ENCODE results near the gene NYAP2. TPM values are rescaled to one million over a fixed set of nuclear protein-coding genes. Genes with fewer than 3 reads are reported as not detected.

The NYAP2 gene
- polyA plus RNA-seq, 4 donors = 0.05 TPM; not detected in 3

GRCh38 chr2:225472161-225472560, 72.7 kb downstream of the NYAP2 start:
- DNase-seq (ENCODE audit: low read depth in 4 of 4, low spot score in 3 of 4) = no peak

- DNase-seq (ENCODE audit: low read depth in 4 of 4, low spot score in 3 of 4) = no peak
These were observed 79.9 kb downstream of the NYAP2 start for GRCh38 chr2:225479386-225479785.

DNA sequence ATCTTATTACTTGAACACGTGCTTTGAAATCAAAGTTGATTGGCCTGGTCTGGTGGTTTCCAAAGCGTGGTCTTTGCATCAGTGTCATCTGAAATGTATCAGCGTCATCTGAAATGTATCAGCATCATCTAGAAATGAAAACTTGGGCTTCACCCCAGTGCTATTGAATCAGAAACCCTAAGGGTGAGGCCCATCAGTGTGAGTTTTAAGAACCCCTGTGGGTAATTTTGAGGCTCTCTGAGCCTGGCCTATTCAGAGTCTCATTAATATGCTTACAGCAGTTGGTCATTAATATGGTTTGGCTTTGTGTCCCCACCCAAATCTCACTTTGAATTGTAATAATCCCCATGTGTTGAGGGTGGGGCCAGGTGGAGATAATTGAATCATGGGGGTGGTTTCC, 85.2 kb downstream of the NYAP2 start:
- DNase-seq (ENCODE audit: low read depth in 4 of 4, low spot score in 3 of 4) = no peak

GRCh38 chr2:225486236-225486635, 86.7 kb downstream of the NYAP2 start:
- no peak for DNase-seq (ENCODE audit: low read depth in 4 of 4, low spot score in 3 of 4)

- no peak for DNase-seq (ENCODE audit: low read depth in 4 of 4, low spot score in 3 of 4)
These were observed 88.4 kb downstream of the NYAP2 start for GRCh38 chr2:225487878-225488416.

DNA sequence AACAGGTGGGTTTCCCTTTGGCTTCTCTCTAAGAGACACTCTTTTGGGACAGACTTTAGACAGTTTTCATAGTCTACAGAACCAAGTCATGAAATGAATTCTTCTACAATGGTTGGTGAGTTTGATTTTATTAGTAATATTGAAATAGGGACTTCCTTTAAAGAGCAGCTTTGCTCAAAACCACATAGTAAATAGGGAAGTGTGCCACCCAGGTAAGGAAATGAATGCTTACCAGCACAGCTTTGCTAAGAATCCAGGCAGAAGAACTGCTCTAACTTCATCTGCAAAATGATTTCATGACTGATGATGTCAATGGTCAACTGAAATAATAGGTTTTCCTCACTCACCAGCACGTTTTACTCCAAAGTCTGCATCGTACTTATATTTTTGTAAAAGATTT, 89.2 kb downstream of the NYAP2 start:
- no peak for DNase-seq (ENCODE audit: low read depth in 4 of 4, low spot score in 3 of 4)

DNA sequence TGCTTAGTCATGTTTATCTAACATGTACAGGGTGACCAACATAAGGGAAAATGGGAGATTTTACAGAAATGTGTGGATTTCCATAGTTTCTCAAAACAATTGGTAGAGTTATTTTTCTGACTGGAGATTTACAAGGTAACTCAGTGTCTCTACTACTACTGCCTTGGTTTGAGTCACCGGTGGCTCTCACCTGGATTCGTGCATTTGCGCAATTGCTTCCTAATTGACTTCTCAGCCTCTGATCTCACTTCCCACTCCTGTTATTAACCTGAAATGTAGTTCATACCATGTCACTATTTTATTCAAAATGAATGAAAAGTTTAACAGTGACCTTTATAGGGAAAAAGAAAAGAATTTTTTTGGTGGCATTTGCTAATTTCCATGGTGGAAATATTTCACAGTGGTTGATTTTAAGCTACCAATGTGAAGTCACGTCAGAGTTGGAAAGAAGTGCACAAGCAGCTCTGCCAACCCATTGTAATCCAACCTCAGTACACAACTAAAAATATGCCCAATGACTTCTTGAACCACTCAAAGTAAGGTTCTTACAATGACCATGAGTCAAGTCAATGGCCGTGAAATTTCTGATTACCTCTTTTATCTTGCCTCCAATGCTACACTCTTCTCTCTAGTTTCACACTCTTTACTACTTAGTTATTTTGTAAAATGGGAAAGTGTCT, 94.0 kb downstream of the NYAP2 start:
- DNase-seq (ENCODE audit: low read depth in 4 of 4, low spot score in 3 of 4) = no peak

DNA sequence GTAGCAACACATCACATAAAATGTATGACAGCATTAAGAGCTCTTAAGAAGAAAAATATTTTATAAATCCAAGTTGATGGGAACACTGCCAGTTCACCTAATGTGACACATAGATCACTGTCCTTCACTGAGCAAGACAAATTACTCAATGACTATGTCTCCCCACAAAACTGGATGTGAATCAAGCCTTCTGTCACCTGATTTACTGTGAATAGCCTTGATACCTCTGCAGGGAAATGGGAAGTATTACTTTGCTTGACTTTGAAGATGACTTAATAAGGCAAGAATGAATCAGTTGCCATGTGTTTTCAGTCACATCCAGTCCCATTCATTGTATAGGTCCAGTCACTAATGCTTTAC, 94.6 kb downstream of the NYAP2 start:
- DNase-seq (ENCODE audit: low read depth in 4 of 4, low spot score in 3 of 4) = no peak

DNA sequence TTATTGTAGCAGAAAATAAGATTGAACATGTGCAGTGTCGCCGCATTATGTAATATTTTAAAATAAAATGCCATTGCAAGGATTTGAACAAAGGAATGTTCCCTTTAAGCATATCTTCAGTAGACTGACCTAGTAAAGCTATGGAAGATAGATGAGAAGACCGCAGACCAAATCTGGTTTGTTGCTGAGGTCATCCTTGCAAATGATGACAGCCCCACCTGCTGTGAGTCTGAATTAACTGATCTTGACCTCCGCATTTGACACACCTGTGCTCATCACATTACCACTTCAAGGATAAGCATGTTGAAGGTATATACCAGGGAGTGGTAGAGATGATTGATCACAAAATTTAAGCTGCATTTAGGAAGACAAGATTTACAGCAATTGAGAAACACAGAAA, 96.2 kb downstream of the NYAP2 start:
- DNase-seq (ENCODE audit: low read depth in 4 of 4, low spot score in 3 of 4) = no peak

DNA sequence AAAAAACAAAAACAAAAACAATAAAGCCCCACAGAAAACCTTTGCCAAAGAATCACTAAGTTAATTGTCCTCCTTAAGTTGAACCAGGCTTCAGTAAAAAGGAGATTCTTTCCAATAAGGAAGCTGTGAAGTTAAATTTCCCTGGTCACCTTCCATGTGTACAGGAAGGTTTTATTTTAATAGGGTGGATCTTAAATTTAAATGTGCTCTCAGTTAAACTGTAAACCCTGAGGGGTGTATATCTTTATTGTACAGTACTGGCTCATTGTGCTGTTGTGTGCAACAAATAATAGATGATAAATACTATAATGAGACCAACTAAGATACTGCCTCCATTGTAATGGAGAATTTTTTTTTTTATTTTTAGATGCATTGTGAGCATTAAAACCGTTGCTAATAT, 97.1 kb downstream of the NYAP2 start:
- no peak for DNase-seq (ENCODE audit: low read depth in 4 of 4, low spot score in 3 of 4)

DNA sequence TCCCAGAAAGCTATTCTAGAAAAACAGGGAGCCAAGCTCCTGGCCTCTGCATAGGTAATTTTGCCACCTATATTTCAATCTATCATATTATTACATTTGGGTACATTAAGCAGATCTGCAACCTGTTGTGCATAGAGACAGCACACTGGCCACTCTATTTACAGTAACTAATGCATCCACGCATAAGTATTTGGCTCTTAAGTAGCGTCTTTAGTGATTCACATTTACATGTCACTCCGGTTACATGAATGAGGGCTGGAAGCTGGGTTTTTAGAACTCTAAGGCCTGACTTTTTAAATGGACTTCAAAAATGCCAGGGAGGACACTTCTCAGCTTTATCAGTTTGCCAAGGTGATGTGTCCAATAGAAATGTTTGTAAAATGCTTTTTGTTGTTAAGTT, 97.7 kb downstream of the NYAP2 start:
- no peak for DNase-seq (ENCODE audit: low read depth in 4 of 4, low spot score in 3 of 4)

DNA sequence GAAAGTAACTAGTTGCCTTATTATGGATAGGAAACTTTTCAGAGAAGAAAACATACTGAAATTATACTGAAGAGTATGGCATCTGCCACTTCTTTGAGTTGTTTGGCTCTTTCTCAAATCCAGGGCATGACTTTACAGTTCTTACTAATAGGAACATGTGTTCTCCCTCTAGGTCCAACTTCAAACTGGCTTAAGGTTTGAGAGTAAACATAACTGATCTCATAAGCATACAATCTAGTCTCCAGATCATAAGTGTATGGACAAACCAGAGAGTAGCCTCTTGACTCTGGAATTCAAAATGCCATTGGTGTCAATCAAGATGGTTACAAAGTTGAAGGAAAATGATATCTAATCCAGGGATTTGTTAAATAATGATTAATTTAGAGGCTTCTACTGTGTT, 101.5 kb downstream of the NYAP2 start:
- DNase-seq (ENCODE audit: low read depth in 4 of 4, low spot score in 3 of 4) = no peak

GRCh38 chr2:225502971-225503370, 103.5 kb downstream of the NYAP2 start:
- no peak for DNase-seq (ENCODE audit: low read depth in 4 of 4, low spot score in 3 of 4)

- DNase-seq (ENCODE audit: low read depth in 4 of 4, low spot score in 3 of 4) = no peak
These were observed 111.3 kb downstream of the NYAP2 start for GRCh38 chr2:225510796-225511195.

- DNase-seq (ENCODE audit: low read depth in 4 of 4, low spot score in 3 of 4) = no peak
These were observed 113.0 kb downstream of the NYAP2 start for GRCh38 chr2:225512469-225512868.

GRCh38 chr2:225512876-225513540, 113.5 kb downstream of the NYAP2 start:
- no peak for DNase-seq (ENCODE audit: low read depth in 4 of 4, low spot score in 3 of 4)

DNA sequence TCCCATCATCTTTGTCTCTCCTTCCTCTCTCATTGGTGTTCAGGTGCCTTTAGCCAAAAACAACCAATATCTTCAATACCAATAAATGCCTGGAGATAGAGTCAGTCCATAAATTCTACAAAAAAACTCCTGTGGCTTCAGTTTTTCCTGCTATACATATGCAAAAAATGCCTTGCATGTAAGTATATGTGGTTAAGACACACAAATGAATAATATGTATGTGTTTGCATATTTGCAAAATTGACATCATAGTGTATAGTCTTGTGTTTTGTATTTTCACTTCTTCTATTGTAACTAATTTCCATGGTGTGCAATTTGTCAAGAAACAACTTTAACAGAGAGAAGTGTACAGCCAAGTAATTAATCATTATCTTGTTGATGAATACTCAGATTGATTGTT, 115.5 kb downstream of the NYAP2 start:
- DNase-seq (ENCODE audit: low read depth in 4 of 4, low spot score in 3 of 4) = no peak

DNA sequence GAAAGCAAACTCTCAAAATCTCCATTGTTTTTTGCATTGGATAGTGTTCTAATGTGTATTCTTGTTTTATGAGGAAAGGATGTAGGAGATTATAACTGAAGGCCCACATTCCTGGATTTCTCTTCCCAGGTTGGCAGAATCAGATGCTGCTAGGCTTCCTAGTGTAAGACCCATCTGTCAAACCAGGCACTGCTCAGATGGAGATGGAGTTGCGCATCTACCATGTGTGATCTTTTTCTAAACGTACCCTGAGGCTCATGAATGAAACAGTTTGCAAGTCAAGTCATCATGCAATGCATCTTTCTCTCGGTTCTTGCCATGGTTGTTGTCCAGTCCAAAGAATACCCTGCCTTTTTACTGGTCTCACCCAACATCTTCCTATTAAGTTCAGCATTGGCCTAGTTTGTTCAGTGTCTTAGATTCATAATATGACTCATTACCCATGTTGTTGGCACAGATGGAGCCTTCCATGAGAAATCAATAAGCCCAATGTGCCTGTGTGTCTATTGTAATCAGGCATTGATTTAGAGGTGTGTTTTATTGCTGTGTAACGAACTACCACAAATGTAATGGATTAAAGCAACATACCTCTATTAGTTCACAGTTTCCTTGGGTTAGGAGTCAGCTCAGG, 127.4 kb downstream of the NYAP2 start:
- no peak for DNase-seq (ENCODE audit: low read depth in 4 of 4, low spot score in 3 of 4)

DNA sequence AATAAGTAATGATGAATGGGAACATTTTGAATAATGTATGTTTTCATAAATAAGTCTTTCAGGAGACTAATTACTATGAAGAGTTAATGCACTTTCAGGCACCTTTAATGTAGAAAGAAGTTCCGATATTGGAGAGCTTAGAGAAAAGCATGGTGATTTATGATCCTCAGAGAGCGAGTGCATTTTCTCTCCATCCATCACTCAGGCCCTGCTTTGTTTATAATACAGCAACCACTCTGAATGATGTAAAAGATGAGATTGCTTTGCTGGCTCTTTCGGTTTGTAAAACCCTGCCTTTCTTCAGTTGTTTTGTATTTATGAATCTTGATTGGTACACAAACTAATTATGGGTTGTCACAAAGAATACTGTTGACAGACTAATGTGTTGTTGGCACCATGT, 132.0 kb downstream of the NYAP2 start:
- no peak for DNase-seq (ENCODE audit: low read depth in 4 of 4, low spot score in 3 of 4)

DNA sequence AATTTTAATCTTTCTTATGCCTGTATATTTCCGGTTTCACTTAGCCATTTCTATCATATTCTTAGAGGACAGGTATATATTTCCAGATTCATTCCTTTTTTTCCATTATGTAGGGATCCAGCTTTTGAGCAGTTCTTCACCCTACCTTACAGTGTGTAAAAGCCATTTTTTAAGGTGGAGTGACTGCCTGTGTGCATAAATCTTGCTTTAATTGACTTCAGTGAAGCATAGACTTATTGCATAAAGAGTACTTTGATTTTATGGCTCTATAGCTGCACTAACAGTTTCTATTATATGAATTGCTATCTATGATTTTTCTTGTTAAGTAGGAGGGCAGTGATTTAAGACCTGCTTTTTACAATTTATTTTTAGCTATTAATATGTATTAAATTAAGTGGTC, 132.6 kb downstream of the NYAP2 start:
- DNase-seq (ENCODE audit: low read depth in 4 of 4, low spot score in 3 of 4) = no peak

DNA sequence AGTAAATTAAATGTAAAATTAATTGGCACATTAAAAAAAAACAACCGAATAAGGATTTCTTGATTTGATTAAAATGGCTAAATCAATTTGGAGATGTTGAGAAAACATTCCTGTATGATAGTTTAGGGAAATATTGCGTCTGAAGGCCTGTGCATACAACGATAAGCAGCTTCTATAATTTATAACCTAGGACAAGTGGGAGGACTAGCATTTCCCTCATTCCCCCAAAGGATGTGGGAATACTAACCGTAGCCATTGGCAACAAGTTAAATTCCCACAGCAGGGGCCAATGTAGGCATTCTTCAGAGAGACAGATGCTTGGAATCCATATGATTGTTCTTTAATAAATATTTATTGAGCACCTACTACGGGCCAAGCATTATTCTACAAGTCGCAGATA, 134.5 kb downstream of the NYAP2 start:
- no peak for DNase-seq (ENCODE audit: low read depth in 4 of 4, low spot score in 3 of 4)

DNA sequence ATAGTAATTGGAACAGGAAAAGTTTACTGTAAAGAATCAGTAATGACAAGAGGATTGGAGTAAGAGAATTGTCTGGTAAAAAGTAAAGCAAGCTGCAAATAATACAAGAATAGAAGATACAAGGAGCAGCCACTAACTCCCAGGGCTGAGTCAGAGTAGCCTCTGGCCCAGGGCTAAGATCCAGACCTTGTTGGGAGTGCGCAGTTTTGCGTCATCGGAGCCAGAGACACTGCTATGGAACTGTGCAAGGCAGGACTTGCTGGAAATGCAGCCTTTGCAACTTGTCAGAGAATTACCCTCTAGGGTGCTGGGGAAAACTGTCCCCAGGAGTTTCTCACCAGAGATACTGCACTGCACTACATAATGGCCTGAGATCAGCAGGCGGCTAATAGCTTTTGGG, 135.2 kb downstream of the NYAP2 start:
- DNase-seq (ENCODE audit: low read depth in 4 of 4, low spot score in 3 of 4) = no peak

All from right renal pelvis (tissue), 4 donors.